ENCODE data around the gene EBF3.

EBF3 gene

GRCh38 chr10:129958629-129959543 is 5.2 kb downstream of the EBF3 start:
- DNase-seq (ENCODE audit: low spot score) = no peak

GRCh38 chr10:129958148-129958628 is 5.9 kb downstream of the EBF3 start:
- DNase-seq (ENCODE audit: low spot score) = no peak

- no peak for DNase-seq (ENCODE audit: low spot score)
These were observed 7.0 kb downstream of the EBF3 start for GRCh38 chr10:129956876-129957673.

GRCh38 chr10:129956286-129956670 is 7.8 kb downstream of the EBF3 start:
- DNase-seq (ENCODE audit: low spot score) = no peak

- no peak for DNase-seq (ENCODE audit: low spot score)
These were observed 8.3 kb downstream of the EBF3 start for GRCh38 chr10:129955601-129956285.

- no peak for DNase-seq (ENCODE audit: low spot score)
These were observed 9.4 kb downstream of the EBF3 start for GRCh38 chr10:129954492-129955315.

GRCh38 chr10:129953119-129954051 is 10.7 kb downstream of the EBF3 start:
- DNase-seq (ENCODE audit: low spot score) = no peak

GRCh38 chr10:129952378-129953118 is 11.5 kb downstream of the EBF3 start:
- no peak for DNase-seq (ENCODE audit: low spot score)

GRCh38 chr10:129951970-129952265 is 12.2 kb downstream of the EBF3 start:
- no peak for DNase-seq (ENCODE audit: low spot score)

GRCh38 chr10:129951101-129951969 is 12.7 kb downstream of the EBF3 start:
- DNase-seq (ENCODE audit: low spot score) = peak; percentile 60

GRCh38 chr10:129950676-129951075 is 13.4 kb downstream of the EBF3 start:
- DNase-seq (ENCODE audit: low spot score) = no peak

- DNase-seq (ENCODE audit: low spot score) = no peak
These were observed 14.2 kb downstream of the EBF3 start for GRCh38 chr10:129949891-129950291.

GRCh38 chr10:129949411-129949810 is 14.7 kb downstream of the EBF3 start:
- no peak for DNase-seq (ENCODE audit: low spot score)

GRCh38 chr10:129946859-129947258 is 17.2 kb downstream of the EBF3 start:
- no peak for DNase-seq (ENCODE audit: low spot score)

- DNase-seq (ENCODE audit: low spot score) = peak; percentile 79
These were observed 17.9 kb downstream of the EBF3 start for GRCh38 chr10:129945941-129946760.

GRCh38 chr10:129945526-129945925 is 18.5 kb downstream of the EBF3 start:
- DNase-seq (ENCODE audit: low spot score) = no peak

GRCh38 chr10:129945064-129945463 is 19.0 kb downstream of the EBF3 start:
- no peak for DNase-seq (ENCODE audit: low spot score)

- no peak for DNase-seq (ENCODE audit: low spot score)
These were observed 19.6 kb downstream of the EBF3 start for GRCh38 chr10:129944456-129944855.

All from COLO829 (cell line).